Measurements from ENCODE around the gene FGF11. TPM values are rescaled to one million over a fixed set of nuclear protein-coding genes. Genes with fewer than 3 reads are reported as not detected.

Gene FGF11
- total and polyA plus RNA-seq, 5 donors from 2014 or later, result 0.07 to 3.3 (median 0.22) TPM; not detected in 1

DNA sequence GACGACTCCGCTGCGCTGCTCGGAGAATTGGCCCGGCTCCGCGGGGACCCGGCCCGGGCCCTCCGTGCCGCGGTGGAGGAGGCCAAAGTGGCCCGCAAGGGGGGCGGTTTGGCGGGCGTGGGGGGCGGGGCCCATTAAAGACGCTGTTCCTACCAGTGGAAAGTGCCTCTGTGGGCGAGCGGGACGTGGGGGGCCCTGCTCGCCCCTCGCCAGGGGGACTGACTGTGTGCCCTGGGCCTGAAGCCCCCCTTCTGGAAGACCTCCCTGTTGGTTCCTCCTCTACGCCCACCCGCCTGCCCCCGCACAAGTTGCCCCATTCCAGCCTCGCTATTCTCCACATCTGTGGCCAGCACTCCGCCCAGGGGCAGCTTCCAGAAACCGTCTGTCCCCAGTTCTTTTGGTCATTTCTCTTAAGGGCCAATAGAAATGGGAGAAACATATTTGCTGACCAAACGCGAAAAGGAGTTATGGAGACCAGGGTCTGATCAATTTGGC, 1.9 kb upstream of the FGF11 start:
- Histone ChIP-seq H3K36me3 (ENCODE audit: control insufficient read depth, insufficient read depth, low read length) (no peaks in the 10 kb centered on the region), H3K27ac (ENCODE audit: insufficient read depth, low read length, poor library complexity, severe bottlenecking) (peak overlapping the region; percentile 93), H3K27me3 (ENCODE audit: control insufficient read depth, insufficient read depth, low read length) (peaks cover 20% of the 10 kb centered on the region), H3K9me3 (ENCODE audit: control insufficient read depth in 2 of 2, low read length in 2 of 2) (no peaks in the 10 kb centered on the region), H3K4me3 (ENCODE audit: low read depth, low read length) (no peak overlapping the region), H3K4me1 (ENCODE audit: control insufficient read depth, insufficient read depth, low read length, poor library complexity, severe bottlenecking) (peaks cover 56% of the 10 kb centered on the region)
- peak overlapping the region in 3 of 4 donors; percentile 40 to 96 (median 72) for H3K4me3 Mint-ChIP-seq
- H3K27me3 Mint-ChIP-seq, result peaks cover 49% of the 10 kb centered on the region
- peak overlapping the region in 2 of 3 donors; percentile 65 to 90 for H3K27ac Mint-ChIP-seq
- ATAC-seq (ENCODE audit: low read depth in 2 of 2) (no peak), DNase-seq (no peak)
- peaks cover 5 to 56% (median 31%) of the 10 kb centered on the region in 4 donors for H3K4me1 Mint-ChIP-seq
- peaks cover 0 to 1% (median 0%) of the 10 kb centered on the region in 7 donors for H3K9me3 Mint-ChIP-seq
- H3K36me3 Mint-ChIP-seq, result peaks cover 14% of the 10 kb centered on the region

DNA sequence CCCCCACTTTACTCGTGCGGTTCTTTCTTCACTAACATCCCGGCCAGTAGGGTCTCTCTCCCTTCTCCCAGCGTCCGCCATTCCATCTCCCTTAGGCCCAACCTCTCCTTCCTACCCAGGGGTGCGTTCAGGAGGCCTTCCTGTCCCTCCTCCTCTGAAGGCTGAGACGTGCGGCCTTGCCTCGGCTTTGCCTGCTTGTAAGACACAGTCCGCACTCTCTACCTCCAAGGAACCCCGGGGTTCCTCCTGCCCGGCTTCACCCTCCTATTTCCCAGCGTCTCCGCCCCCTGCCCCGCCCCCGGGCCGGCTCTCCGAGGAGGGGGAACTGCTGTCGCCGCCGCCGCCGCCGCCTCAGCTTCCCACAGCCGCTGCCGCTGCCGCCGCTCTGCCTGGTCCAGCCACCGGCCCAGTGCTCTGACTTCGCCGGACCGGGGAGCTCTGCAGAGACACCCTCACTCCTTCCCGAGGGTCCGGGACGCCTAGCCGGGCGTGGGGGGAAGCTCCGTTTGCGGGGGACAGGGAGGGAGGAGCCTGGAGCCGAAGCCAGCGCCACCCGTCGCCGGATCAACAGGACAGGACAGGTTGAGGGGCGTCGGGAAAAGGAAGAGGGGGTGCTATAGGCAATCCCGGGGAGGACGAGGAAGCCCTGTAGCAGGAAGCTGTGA, 1.2 kb upstream of the FGF11 start:
- DNase-seq (peak in 2 of 3 donors; percentile 31 to 39), ATAC-seq (ENCODE audit: low read depth in 2 of 2) (no peak)
- Mint-ChIP-seq H3K27me3 (peaks cover 56% of the 10 kb centered on the region), H3K9me3 (peaks cover 0 to 2% (median 0%) of the 10 kb centered on the region in 7 donors), H3K4me1 (peaks cover 5 to 56% (median 31%) of the 10 kb centered on the region in 4 donors), H3K36me3 (peaks cover 14% of the 10 kb centered on the region), H3K4me3 (peak overlapping the region; percentile 62 to 89 (median 78)), H3K27ac (peak overlapping the region in 2 of 3 donors; percentile 62 to 90)
- Histone ChIP-seq H3K4me1 (ENCODE audit: control insufficient read depth, insufficient read depth, low read length, poor library complexity, severe bottlenecking) (peaks cover 56% of the 10 kb centered on the region), H3K9me3 (ENCODE audit: control insufficient read depth in 2 of 2, low read length in 2 of 2) (no peaks in the 10 kb centered on the region), H3K27me3 (ENCODE audit: control insufficient read depth, insufficient read depth, low read length) (peaks cover 23% of the 10 kb centered on the region), H3K36me3 (ENCODE audit: control insufficient read depth, insufficient read depth, low read length) (no peaks in the 10 kb centered on the region), H3K27ac (ENCODE audit: insufficient read depth, low read length, poor library complexity, severe bottlenecking) (no peak overlapping the region), H3K4me3 (ENCODE audit: low read depth, low read length) (no peak overlapping the region)

DNA sequence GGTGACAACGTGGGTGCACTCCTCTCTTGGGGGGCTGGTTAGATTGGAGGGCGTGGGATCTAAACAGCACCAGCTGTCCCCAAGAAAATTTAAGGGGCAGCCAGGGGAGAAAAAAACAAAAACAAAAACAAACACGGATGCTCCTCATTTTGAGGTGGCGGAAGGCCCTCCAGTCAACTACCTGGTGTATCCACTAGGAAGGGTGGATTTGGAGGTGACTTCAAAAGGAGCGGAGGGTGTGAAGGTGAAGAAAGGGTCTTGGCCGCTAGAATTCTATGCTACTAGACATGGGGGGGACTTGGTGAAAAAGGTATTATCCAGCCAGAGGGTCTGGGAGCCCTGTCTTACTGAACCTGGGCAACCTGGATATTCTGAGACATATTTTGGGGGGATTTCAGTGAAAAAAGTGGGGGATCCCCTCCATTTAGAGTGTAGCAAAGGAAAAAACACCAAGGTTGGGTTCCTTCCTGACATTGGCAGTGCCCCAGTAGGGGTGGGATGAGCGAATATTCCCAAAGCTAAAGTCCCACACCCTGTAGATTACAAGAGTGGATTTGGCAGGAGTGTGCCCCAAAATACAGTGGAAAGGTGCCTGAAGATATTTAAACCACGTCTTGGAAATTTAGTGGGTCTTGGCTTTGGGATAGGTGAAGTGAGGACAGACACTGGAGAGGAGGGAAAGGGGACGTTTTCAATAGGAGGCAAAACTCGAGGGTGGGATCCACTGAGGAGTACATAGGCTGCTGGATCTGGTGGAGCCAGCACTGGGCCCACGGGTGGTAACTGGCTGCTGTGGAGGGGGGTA, 454 bp upstream of the FGF11 start:
- H3K9me3 Mint-ChIP-seq, result peaks cover 0 to 2% (median 0%) of the 10 kb centered on the region in 7 donors
- ATAC-seq (ENCODE audit: low read depth in 2 of 2), result no peak
- Histone ChIP-seq H3K9me3 (ENCODE audit: control insufficient read depth in 2 of 2, low read length in 2 of 2) (no peaks in the 10 kb centered on the region), H3K27me3 (ENCODE audit: control insufficient read depth, insufficient read depth, low read length) (peaks cover 23% of the 10 kb centered on the region), H3K4me3 (ENCODE audit: low read depth, low read length) (no peak overlapping the region), H3K27ac (ENCODE audit: insufficient read depth, low read length, poor library complexity, severe bottlenecking) (no peak overlapping the region), H3K4me1 (ENCODE audit: control insufficient read depth, insufficient read depth, low read length, poor library complexity, severe bottlenecking) (peaks cover 56% of the 10 kb centered on the region), H3K36me3 (ENCODE audit: control insufficient read depth, insufficient read depth, low read length) (no peaks in the 10 kb centered on the region)
- peaks cover 5 to 56% (median 31%) of the 10 kb centered on the region in 4 donors for H3K4me1 Mint-ChIP-seq
- peaks cover 64% of the 10 kb centered on the region for H3K27me3 Mint-ChIP-seq
- H3K4me3 Mint-ChIP-seq, result peak overlapping the region; percentile 62 to 87 (median 78)
- peak overlapping the region in 2 of 3 donors; percentile 40 to 62 for H3K27ac Mint-ChIP-seq
- no peak for DNase-seq
- H3K36me3 Mint-ChIP-seq, result peaks cover 14% of the 10 kb centered on the region

DNA sequence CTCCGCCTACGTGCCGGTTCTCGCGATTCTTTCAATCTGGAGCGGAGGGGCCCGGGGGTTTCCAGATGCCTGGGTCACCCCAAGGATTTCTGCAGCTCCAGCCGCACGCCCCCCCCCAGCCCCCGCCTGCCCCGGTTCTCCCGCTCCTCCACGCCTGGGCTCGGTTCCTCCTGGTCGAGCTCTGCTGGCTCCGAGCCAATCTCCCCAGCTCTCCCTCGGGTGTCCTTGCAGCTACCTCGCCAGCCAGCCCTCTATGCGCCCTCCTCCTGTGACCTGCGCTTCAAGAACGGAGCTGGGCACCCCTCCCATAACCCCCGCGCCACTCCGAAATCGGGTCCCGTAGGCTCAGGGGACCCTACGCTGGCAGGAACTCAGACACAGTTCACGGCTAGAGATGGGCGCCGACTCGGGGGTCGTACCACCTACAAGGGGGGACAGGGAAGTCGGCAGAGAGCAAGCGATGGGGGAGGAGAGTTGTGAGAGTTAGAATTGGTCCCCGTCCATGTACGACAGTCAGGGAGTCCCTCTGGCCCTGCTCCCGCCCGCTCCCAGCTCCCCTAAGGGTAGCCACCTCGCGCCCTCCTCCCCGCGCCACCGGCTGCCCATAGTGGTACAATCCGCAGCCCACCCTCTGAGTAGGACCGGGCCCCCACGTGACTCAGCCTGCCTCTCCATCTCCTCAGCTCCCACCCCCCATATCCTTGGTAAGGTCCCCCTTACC, 961 bp downstream of the FGF11 start:
- H3K4me3 ChIP-seq (ENCODE audit: low read depth, low read length), result no peak overlapping the region
- peaks cover 60% of the 10 kb centered on the region for H3K4me1 ChIP-seq (ENCODE audit: control insufficient read depth, insufficient read depth, low read length, poor library complexity, severe bottlenecking)
- no peaks in the 10 kb centered on the region for H3K36me3 ChIP-seq (ENCODE audit: control insufficient read depth, insufficient read depth, low read length)
- Mint-ChIP-seq H3K4me1 (peaks cover under 1 to 60% (median 27%) of the 10 kb centered on the region in 4 donors), H3K27me3 (peaks cover 70% of the 10 kb centered on the region), H3K9me3 (peaks cover 0 to 2% (median 0%) of the 10 kb centered on the region in 7 donors), H3K4me3 (peak overlapping the region; percentile 74 to 95 (median 83)), H3K27ac (peak overlapping the region in 2 of 3 donors; percentile 38 to 59), H3K36me3 (peaks cover 14% of the 10 kb centered on the region)
- H3K27me3 ChIP-seq (ENCODE audit: control insufficient read depth, insufficient read depth, low read length), result peaks cover 28% of the 10 kb centered on the region
- ATAC-seq (ENCODE audit: low read depth in 2 of 2) (no peak), DNase-seq (peak in 1 of 3 donors; percentile 33)
- no peak overlapping the region for H3K27ac ChIP-seq (ENCODE audit: insufficient read depth, low read length, poor library complexity, severe bottlenecking)
- no peaks in the 10 kb centered on the region for H3K9me3 ChIP-seq (ENCODE audit: control insufficient read depth in 2 of 2, low read length in 2 of 2)

GRCh38 chr17:7440834-7441195, 1.5 kb downstream of the FGF11 start:
- Mint-ChIP-seq H3K4me1 (peaks cover 1 to 62% (median 30%) of the 10 kb centered on the region in 4 donors), H3K36me3 (peaks cover 18% of the 10 kb centered on the region), H3K27me3 (peaks cover 72% of the 10 kb centered on the region), H3K9me3 (peaks cover 0 to 3% (median 0%) of the 10 kb centered on the region in 7 donors), H3K27ac (no peak overlapping the region), H3K4me3 (peak overlapping the region in 1 of 4 donors; percentile 74)
- Histone ChIP-seq H3K27me3 (ENCODE audit: control insufficient read depth, insufficient read depth, low read length) (peaks cover 28% of the 10 kb centered on the region), H3K4me1 (ENCODE audit: control insufficient read depth, insufficient read depth, low read length, poor library complexity, severe bottlenecking) (peaks cover 62% of the 10 kb centered on the region), H3K27ac (ENCODE audit: insufficient read depth, low read length, poor library complexity, severe bottlenecking) (no peak overlapping the region), H3K4me3 (ENCODE audit: low read depth, low read length) (no peak overlapping the region), H3K9me3 (ENCODE audit: control insufficient read depth in 2 of 2, low read length in 2 of 2) (no peaks in the 10 kb centered on the region), H3K36me3 (ENCODE audit: control insufficient read depth, insufficient read depth, low read length) (no peaks in the 10 kb centered on the region)
- no peak for DNase-seq
- ATAC-seq (ENCODE audit: low read depth in 2 of 2), result no peak

DNA sequence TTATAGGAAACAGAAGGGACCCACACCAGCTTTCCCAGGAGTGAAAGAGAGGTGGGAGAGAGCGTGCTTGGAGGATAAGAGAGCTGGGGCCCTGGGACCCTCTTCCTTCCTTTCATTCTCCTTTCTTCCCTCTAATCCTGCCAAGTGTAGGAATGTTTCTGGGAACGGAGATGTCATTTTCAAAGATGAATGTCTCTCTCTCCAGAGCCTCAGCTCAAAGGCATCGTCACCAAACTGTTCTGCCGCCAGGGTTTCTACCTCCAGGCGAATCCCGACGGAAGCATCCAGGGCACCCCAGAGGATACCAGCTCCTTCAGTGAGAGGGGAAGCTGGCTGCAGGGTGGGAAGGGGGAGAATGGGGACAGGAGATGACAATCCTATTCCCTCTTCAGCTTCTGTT, 2.0 kb downstream of the FGF11 start:
- Histone ChIP-seq H3K9me3 (ENCODE audit: control insufficient read depth in 2 of 2, low read length in 2 of 2) (no peaks in the 10 kb centered on the region), H3K4me1 (ENCODE audit: control insufficient read depth, insufficient read depth, low read length, poor library complexity, severe bottlenecking) (peaks cover 62% of the 10 kb centered on the region), H3K27ac (ENCODE audit: insufficient read depth, low read length, poor library complexity, severe bottlenecking) (no peak overlapping the region), H3K4me3 (ENCODE audit: low read depth, low read length) (no peak overlapping the region), H3K36me3 (ENCODE audit: control insufficient read depth, insufficient read depth, low read length) (no peaks in the 10 kb centered on the region), H3K27me3 (ENCODE audit: control insufficient read depth, insufficient read depth, low read length) (peaks cover 30% of the 10 kb centered on the region)
- peaks cover 0 to 3% (median 0%) of the 10 kb centered on the region in 7 donors for H3K9me3 Mint-ChIP-seq
- H3K4me3 Mint-ChIP-seq, result peak overlapping the region in 1 of 4 donors; percentile 46
- no peak for ATAC-seq (ENCODE audit: low read depth in 2 of 2)
- no peak overlapping the region for H3K27ac Mint-ChIP-seq
- peaks cover 19% of the 10 kb centered on the region for H3K36me3 Mint-ChIP-seq
- peaks cover 4 to 61% (median 29%) of the 10 kb centered on the region in 4 donors for H3K4me1 Mint-ChIP-seq
- peaks cover 75% of the 10 kb centered on the region for H3K27me3 Mint-ChIP-seq
- DNase-seq, result no peak

- Mint-ChIP-seq H3K27ac (no peak overlapping the region), H3K36me3 (peaks cover 19% of the 10 kb centered on the region), H3K4me1 (peaks cover 4 to 61% (median 27%) of the 10 kb centered on the region in 4 donors), H3K4me3 (peak overlapping the region in 2 of 4 donors; percentile 19 to 87), H3K9me3 (peaks cover 0 to 3% (median 0%) of the 10 kb centered on the region in 7 donors), H3K27me3 (peaks cover 78% of the 10 kb centered on the region)
- Histone ChIP-seq H3K4me3 (ENCODE audit: low read depth, low read length) (no peak overlapping the region), H3K36me3 (ENCODE audit: control insufficient read depth, insufficient read depth, low read length) (no peaks in the 10 kb centered on the region), H3K27me3 (ENCODE audit: control insufficient read depth, insufficient read depth, low read length) (peaks cover 34% of the 10 kb centered on the region), H3K9me3 (ENCODE audit: control insufficient read depth in 2 of 2, low read length in 2 of 2) (no peaks in the 10 kb centered on the region), H3K4me1 (ENCODE audit: control insufficient read depth, insufficient read depth, low read length, poor library complexity, severe bottlenecking) (peaks cover 61% of the 10 kb centered on the region), H3K27ac (ENCODE audit: insufficient read depth, low read length, poor library complexity, severe bottlenecking) (no peak overlapping the region)
- ATAC-seq (ENCODE audit: low read depth in 2 of 2) (no peak), DNase-seq (no peak)
Measured at GRCh38 chr17:7442142-7442541, 2.8 kb downstream of the FGF11 start.
